ENCODE data around the gene CAMK2D. TPM values are rescaled to one million over a fixed set of nuclear protein-coding genes. Genes with fewer than 3 reads are reported as not detected.

Gene CAMK2D
- total RNA-seq, 2 donors from 2014 or later, result 69.5 to 109 TPM

DNA sequence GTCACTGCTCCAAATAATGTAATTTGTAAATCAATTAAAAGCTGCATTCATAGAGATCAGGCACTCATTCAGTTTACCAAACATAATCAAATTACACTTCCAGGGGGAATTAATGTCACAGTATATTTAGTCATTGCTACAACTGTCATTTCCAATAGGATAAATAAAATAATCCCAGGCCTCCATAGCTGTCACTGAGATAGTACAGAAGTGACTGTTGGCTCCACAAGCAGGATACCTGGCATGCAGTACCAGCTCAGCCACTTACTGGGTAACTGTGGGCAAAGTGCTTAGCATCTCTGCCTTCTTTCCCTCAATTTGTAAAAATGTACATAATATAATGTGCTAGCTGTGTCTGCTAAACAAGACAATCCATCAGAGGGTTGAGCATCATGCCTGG, 128.1 kb downstream of the CAMK2D start:
- Histone ChIP-seq H3K27ac (no peak overlapping the region), H3K36me3 (no peaks in the 10 kb centered on the region), H3K4me1 (peaks cover 6% of the 10 kb centered on the region), H3K27me3 (no peaks in the 10 kb centered on the region), H3K9ac (ENCODE audit: low read depth in 2 of 2, low read length in 2 of 2) (no peak overlapping the region), H3K9me3 (no peaks in the 10 kb centered on the region), H3K4me3 (no peak overlapping the region)
- intact Hi-C loops (cut with DNase I), result no loop called here
- no peak for DNase-seq
- TF ChIP-seq, protein P1, sequence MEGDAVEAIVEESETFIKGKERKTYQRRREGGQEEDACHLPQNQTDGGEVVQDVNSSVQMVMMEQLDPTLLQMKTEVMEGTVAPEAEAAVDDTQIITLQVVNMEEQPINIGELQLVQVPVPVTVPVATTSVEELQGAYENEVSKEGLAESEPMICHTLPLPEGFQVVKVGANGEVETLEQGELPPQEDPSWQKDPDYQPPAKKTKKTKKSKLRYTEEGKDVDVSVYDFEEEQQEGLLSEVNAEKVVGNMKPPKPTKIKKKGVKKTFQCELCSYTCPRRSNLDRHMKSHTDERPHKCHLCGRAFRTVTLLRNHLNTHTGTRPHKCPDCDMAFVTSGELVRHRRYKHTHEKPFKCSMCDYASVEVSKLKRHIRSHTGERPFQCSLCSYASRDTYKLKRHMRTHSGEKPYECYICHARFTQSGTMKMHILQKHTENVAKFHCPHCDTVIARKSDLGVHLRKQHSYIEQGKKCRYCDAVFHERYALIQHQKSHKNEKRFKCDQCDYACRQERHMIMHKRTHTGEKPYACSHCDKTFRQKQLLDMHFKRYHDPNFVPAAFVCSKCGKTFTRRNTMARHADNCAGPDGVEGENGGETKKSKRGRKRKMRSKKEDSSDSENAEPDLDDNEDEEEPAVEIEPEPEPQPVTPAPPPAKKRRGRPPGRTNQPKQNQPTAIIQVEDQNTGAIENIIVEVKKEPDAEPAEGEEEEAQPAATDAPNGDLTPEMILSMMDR (IDR thresholded peaks at IDR 0.05), result no peak

DNA sequence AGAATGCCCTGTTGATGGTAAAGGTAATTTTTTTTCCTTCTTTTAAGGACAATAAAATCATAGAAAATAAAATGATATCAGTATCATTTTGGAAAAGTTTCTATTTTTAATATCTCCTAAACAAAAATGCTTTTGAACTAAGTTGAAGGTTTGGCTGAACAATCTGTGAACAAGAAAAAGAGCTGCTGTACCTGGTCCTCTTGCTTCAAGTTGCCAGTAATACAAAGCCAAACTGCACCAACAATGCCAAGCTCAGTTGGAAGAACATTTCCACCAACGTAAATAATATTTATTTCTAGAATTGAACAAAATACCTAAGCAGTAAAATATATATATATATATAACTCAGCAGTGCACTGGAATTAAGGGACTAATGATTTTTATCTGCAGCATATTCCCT, 132.8 kb downstream of the CAMK2D start:
- Histone ChIP-seq H3K4me1 (no peaks in the 10 kb centered on the region), H3K36me3 (no peaks in the 10 kb centered on the region), H3K9ac (ENCODE audit: low read depth in 2 of 2, low read length in 2 of 2) (no peak overlapping the region), H3K9me3 (no peaks in the 10 kb centered on the region), H3K27ac (no peak overlapping the region), H3K4me3 (no peak overlapping the region), H3K27me3 (no peaks in the 10 kb centered on the region)
- no peak for DNase-seq
- TF ChIP-seq, protein P1 (IDR thresholded peaks at IDR 0.05), result no peak
- intact Hi-C loops (cut with DNase I), result no loop called here

DNA sequence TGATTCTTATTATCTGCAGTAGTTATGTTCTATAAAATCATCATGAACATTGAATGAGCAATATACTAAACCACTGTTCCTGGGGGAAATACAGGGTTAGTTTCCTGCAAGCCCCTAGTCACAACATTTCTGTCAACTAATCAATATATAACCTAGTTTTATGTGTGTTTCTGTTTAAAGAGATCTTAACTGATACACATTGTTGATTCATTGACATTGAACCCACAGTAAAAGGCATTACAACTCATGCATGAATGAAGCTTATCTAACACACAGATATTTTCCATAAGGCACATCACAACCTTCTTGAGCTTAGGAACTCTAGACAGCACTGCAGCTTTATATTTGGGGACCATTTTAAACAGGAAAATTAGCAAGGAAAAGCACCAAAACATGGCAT, 134.2 kb downstream of the CAMK2D start:
- Histone ChIP-seq H3K9ac (ENCODE audit: low read depth in 2 of 2, low read length in 2 of 2) (no peak overlapping the region), H3K9me3 (no peaks in the 10 kb centered on the region), H3K27ac (no peak overlapping the region), H3K27me3 (no peaks in the 10 kb centered on the region), H3K4me1 (no peaks in the 10 kb centered on the region), H3K4me3 (no peak overlapping the region), H3K36me3 (no peaks in the 10 kb centered on the region)
- DNase-seq, result no peak
- intact Hi-C loops (cut with DNase I), result no loop called here
- TF ChIP-seq, protein P1 (IDR thresholded peaks at IDR 0.05), result no peak

DNA sequence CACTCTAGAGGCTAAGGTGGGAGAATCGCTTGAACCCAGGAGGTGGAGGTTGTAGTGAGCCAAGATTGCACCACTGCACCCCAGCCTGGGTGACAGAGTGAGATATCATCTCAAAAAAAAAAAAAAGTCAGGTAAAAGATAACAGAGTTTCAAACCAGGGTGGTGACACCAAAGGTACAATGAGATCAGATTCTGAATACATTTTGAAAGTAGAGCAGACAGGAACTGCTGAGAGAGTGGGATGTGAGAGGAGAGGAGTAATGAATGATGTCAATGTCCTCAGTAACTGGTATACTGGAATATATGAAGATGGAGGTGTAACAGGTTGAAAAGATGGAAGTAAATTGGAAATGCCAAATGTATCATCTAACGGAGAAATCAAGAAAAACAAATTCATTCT, 135.6 kb downstream of the CAMK2D start:
- Histone ChIP-seq H3K27me3 (no peaks in the 10 kb centered on the region), H3K4me3 (no peak overlapping the region), H3K9ac (ENCODE audit: low read depth in 2 of 2, low read length in 2 of 2) (no peak overlapping the region), H3K36me3 (no peaks in the 10 kb centered on the region), H3K4me1 (no peaks in the 10 kb centered on the region), H3K27ac (no peak overlapping the region), H3K9me3 (no peaks in the 10 kb centered on the region)
- intact Hi-C loops (cut with DNase I), result no loop called here
- TF ChIP-seq, protein P1 (IDR thresholded peaks at IDR 0.05), result no peak
- no peak for DNase-seq

DNA sequence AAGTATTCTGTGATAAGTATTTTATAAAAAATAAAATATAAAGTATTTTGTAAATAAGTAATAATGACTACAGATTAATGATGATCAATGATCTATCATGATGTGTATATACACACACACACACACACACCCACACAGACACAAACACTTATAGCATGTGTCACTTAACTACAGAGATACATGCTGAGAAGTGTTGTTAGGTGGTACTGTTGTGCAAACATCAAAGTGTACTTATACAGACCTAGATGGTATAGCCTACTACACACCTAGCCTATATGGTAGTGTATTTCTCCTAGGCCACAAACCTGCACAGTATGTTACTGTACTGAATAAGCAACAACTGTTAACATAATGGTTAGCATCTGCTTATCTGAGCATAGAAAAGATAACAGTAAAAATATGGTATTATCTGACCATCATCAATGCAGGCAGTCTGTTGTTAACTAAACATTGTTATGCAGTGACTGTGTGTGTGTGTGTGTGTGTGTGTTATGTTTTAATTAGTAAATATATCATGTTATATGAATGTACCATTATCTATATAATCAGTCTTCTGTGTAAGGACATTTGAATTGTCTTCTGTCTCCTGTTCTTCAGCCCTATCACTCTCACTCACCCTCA, 138.2 kb downstream of the CAMK2D start:
- no peak overlapping the region for H3K9ac ChIP-seq (ENCODE audit: low read depth in 2 of 2, low read length in 2 of 2)
- DNase-seq, result no peak
- H3K27ac ChIP-seq, result no peak overlapping the region
- no peaks in the 10 kb centered on the region for H3K4me1 ChIP-seq
- no peaks in the 10 kb centered on the region for H3K36me3 ChIP-seq
- no peaks in the 10 kb centered on the region for H3K9me3 ChIP-seq
- intact Hi-C loops (cut with DNase I), result no loop called here
- TF ChIP-seq, protein P1 (IDR thresholded peaks at IDR 0.05), result no peak
- no peak overlapping the region for H3K4me3 ChIP-seq
- H3K27me3 ChIP-seq, result no peaks in the 10 kb centered on the region

All from colonic mucosa (tissue), 4 donors.